Testis (tissue), 3 donors: Measurements from ENCODE around the gene BTNL8. TPM values are rescaled to one million over a fixed set of nuclear protein-coding genes. Genes with fewer than 3 reads are reported as not detected.

Source experiments
- DNase-seq: peaks from one replicate; pipeline ENCODE4 v3.0.0-alpha.2; 2019
- H3K27ac ChIP-seq, 2 donors: fragments of 200-600 bp; sonication (generic); one replicate each; pipeline ENCODE4 v1.5.1; 2019
- H3K27me3 ChIP-seq: fragments of 200-600 bp; sonication (generic); one replicate; pipeline ENCODE4 v1.5.1; 2019
- H3K36me3 ChIP-seq: fragments of 200-600 bp; sonication (generic); one replicate; pipeline ENCODE4 v1.5.1; 2017; ENCODE audit warnings: low read depth; ENCODE audit errors: missing control alignments
- H3K4me1 ChIP-seq: fragments of 200-600 bp; sonication (generic); one replicate; pipeline ENCODE4 v1.5.1; 2019
- H3K4me3 ChIP-seq, 2 donors: fragments of 200-600 bp; sonication (generic); one replicate each; pipeline ENCODE4 v1.5.1; 2017 to 2019
- H3K9me3 ChIP-seq: fragments of 200-600 bp; sonication (generic); one replicate; pipeline ENCODE4 v1.5.1; 2017
- POLR2A ChIP-seq: fragments of 450-650 bp; IDR thresholded peaks from one replicate; pipeline ENCODE4 v1.6.1; 2017; ENCODE audit warnings: antibody characterized with exemption, mild to moderate bottlenecking, moderate library complexity
- WGBS, 2 donors: methylation state at CpG; one replicate each; pipeline ENCODE4 v1.1.5; 2018; 5-methylcytosine and 5-hydroxymethylcytosine counted together
- intact Hi-C: fragments of 100-400 bp; cut with DNase I; formaldehyde crosslinking; loops from one replicate; pipeline ENCODE4 v1.15.1; 2023; ENCODE audit warnings: low total_unique reads
- polyA plus RNA-seq: library from polyadenylated mRNA; stranded (reverse); fragments of 350-450 nt; fragmentation: Illumina TruSeq; extraction: RNeasy Lipid Tissue Mini Kit (QIAGEN cat#74804); gene quantifications from one replicate; pipeline ENCODE4 v1.2.3, GENCODE V29; 2014; ENCODE audit warnings: low read depth, low replicate concordance; ENCODE audit not compliant: insufficient read depth
- total RNA-seq, 2 donors: library from RNA; depleted of rRNA; stranded (reverse); fragments of >200 nt; gene quantifications; one replicate each; pipeline ENCODE4 v1.2.3, GENCODE V29; 2016
- TF ChIP-seq, protein P1 (sequence below), 3 experiments: fragments of 450-650 bp in 2 of 3; fragments of 200-600 bp in 1 of 3; sonication (generic) in 1 of 3; IDR thresholded peaks; one replicate each; pipeline ENCODE4 v1.5.1; 2016 to 2019; ENCODE audit warnings: antibody characterized with exemption in 3 of 3, mild to moderate bottlenecking in 2 of 3, moderate library complexity in 1 of 3

Gene BTNL8
- total and polyA plus RNA-seq, 3 donors from 2014 or later: 10.3 to 14.7 (median 13.1) TPM

- H3K27ac ChIP-seq: no peak overlapping the region
- intact Hi-C loops: no loop called here
Observed at GRCh38 chr5:180969406-180969805, 70.4 kb downstream of the BTNL8 start.

GRCh38 chr5:180970336-180970735 lies 71.4 kb downstream of the BTNL8 start:
- intact Hi-C loops: no loop called here
- no peak for TF ChIP-seq POLR2A
- TF ChIP-seq, protein P1, sequence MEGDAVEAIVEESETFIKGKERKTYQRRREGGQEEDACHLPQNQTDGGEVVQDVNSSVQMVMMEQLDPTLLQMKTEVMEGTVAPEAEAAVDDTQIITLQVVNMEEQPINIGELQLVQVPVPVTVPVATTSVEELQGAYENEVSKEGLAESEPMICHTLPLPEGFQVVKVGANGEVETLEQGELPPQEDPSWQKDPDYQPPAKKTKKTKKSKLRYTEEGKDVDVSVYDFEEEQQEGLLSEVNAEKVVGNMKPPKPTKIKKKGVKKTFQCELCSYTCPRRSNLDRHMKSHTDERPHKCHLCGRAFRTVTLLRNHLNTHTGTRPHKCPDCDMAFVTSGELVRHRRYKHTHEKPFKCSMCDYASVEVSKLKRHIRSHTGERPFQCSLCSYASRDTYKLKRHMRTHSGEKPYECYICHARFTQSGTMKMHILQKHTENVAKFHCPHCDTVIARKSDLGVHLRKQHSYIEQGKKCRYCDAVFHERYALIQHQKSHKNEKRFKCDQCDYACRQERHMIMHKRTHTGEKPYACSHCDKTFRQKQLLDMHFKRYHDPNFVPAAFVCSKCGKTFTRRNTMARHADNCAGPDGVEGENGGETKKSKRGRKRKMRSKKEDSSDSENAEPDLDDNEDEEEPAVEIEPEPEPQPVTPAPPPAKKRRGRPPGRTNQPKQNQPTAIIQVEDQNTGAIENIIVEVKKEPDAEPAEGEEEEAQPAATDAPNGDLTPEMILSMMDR (IDR thresholded peaks at IDR 0.05): no peak
- Histone ChIP-seq H3K9me3 (no peaks in the 10 kb centered on the region), H3K4me1 (no peaks in the 10 kb centered on the region), H3K36me3 (no peaks in the 10 kb centered on the region), H3K4me3 (peak overlapping the region; percentile 20 to 46), H3K27ac (no peak overlapping the region), H3K27me3 (no peaks in the 10 kb centered on the region)
- WGBS, 2 donors: 66 to 80% methylated on average over 15 to 20 of the region's 31 CpGs
- DNase-seq: no peak

More at GRCh38 chr5:180969406-180969805, 70.4 kb downstream of the BTNL8 start:
- 67 to 73% methylated on average over 1 to 8 of the region's 23 CpGs for WGBS, 2 donors
- Histone ChIP-seq H3K27me3 (no peaks in the 10 kb centered on the region), H3K4me3 (peak overlapping the region; percentile 20 to 46), H3K4me1 (no peaks in the 10 kb centered on the region), H3K36me3 (no peaks in the 10 kb centered on the region), H3K9me3 (no peaks in the 10 kb centered on the region)
- no peak for TF ChIP-seq POLR2A
- DNase-seq: no peak

DNA sequence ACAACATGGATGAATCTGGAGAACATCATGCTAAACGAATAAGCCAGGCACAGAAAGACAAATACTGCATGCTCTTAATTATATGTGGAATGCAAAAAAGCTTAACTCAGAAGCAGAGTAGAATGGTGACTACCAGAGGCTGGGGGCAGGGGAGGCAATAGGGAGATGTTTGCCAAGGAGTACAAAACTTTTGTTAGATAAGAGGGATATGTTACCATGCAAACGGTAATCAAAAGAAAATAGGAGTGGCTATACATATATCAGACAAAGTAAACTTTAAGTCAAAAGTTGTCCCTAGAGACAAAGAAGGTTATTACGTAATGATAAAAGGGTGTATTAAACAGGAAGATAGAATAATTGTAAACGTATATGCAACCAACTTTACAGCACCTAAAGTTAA lies 71.9 kb downstream of the BTNL8 start:
- intact Hi-C loops: no loop called here
- no peaks in the 10 kb centered on the region for H3K27me3 ChIP-seq
- no peak for DNase-seq
- WGBS, 2 donors: 56 to 71% methylated on average over 4 of the region's 4 CpGs
- no peaks in the 10 kb centered on the region for H3K4me1 ChIP-seq
- TF ChIP-seq POLR2A: no peak
- TF ChIP-seq, protein P1 (IDR thresholded peaks at IDR 0.05): no peak
- no peak overlapping the region for H3K27ac ChIP-seq
- H3K36me3 ChIP-seq: no peaks in the 10 kb centered on the region
- peak overlapping the region in 1 of 2 donors; percentile 46 for H3K4me3 ChIP-seq
- no peaks in the 10 kb centered on the region for H3K9me3 ChIP-seq

- intact Hi-C loops: no loop called here
- H3K4me3 ChIP-seq: no peak overlapping the region
- no peak overlapping the region for H3K27ac ChIP-seq
- DNase-seq: no peak
- TF ChIP-seq POLR2A: no peak
- TF ChIP-seq, protein P1 (IDR thresholded peaks at IDR 0.05): no peak
- no peaks in the 10 kb centered on the region for H3K4me1 ChIP-seq
- H3K9me3 ChIP-seq: no peaks in the 10 kb centered on the region
- no peaks in the 10 kb centered on the region for H3K36me3 ChIP-seq
- H3K27me3 ChIP-seq: no peaks in the 10 kb centered on the region
- WGBS, 2 donors: 81 to 92% methylated on average over 2 of the region's 2 CpGs
Observed at GRCh38 chr5:180974612-180975315, 75.8 kb downstream of the BTNL8 start.

GRCh38 chr5:180975338-180975737 lies 76.4 kb downstream of the BTNL8 start:
- intact Hi-C loops: no loop called here
- DNase-seq: no peak

More at GRCh38 chr5:180975338-180975737, 76.4 kb downstream of the BTNL8 start:
- Histone ChIP-seq H3K27ac (no peak overlapping the region), H3K36me3 (no peaks in the 10 kb centered on the region), H3K27me3 (no peaks in the 10 kb centered on the region), H3K4me1 (no peaks in the 10 kb centered on the region), H3K9me3 (no peaks in the 10 kb centered on the region), H3K4me3 (no peak overlapping the region)
- TF ChIP-seq, protein P1 (IDR thresholded peaks at IDR 0.05): no peak
- WGBS, 2 donors: 79 to 94% methylated on average over 2 of the region's 2 CpGs
